WTC11 (cell line): Measurements from ENCODE around the gene DPP4. TPM values are rescaled to one million over a fixed set of nuclear protein-coding genes. Genes with fewer than 3 reads are reported as not detected.

Source experiments
- ATAC-seq: fragments of 200-7000 bp; cut with Tn5 transposase; 2 replicates; pipeline ENCODE4 v1.10.0; 2021; ENCODE audit warnings: mild to moderate bottlenecking, moderate library complexity
- CTCF ChIA-PET: fragments of 300-600 bp; sonication (Branson Sonifier 250); formaldehyde crosslinking; loops from one replicate; lab custom pipeline; 2021; ENCODE audit warnings: antibody characterized with exemption; lab: Charles Lee
- POLR2A ChIA-PET: fragments of 350-600 bp; sonication (Branson Sonifier 250); formaldehyde crosslinking; loops from one replicate; lab custom pipeline; 2021; ENCODE audit warnings: antibody characterized with exemption; lab: Charles Lee
- DNase-seq: peaks from one replicate; pipeline ENCODE4 v3.0.0; 2021; ENCODE audit warnings: low spot score
- H3K27ac Mint-ChIP-seq: 2 replicates; pipeline ENCODE4 v1.8.0; 2021; ENCODE audit warnings: mixed read lengths
- H3K27me3 Mint-ChIP-seq: 2 replicates; pipeline ENCODE4 v1.8.0; 2021; ENCODE audit warnings: low read depth, mild to moderate bottlenecking, moderate library complexity, mixed read lengths
- H3K36me3 Mint-ChIP-seq: 2 replicates; pipeline ENCODE4 v1.8.0; 2021; ENCODE audit warnings: mixed read lengths
- H3K4me1 Mint-ChIP-seq: 2 replicates; pipeline ENCODE4 v1.8.0; 2022; ENCODE audit warnings: mixed read lengths
- H3K4me3 Mint-ChIP-seq: 2 replicates; pipeline ENCODE4 v1.8.0; 2021; ENCODE audit warnings: mild to moderate bottlenecking, moderate library complexity, mixed read lengths
- H3K9me3 Mint-ChIP-seq: 2 replicates; pipeline ENCODE4 v1.8.0; 2021; ENCODE audit warnings: mixed read lengths
- ATF3 ChIP-seq: sonication (generic); formaldehyde crosslinking; conservative IDR thresholded peaks from 2 replicates; pipeline ENCODE4 v1.8.1; 2022; ENCODE audit warnings: mild to moderate bottlenecking, missing genetic modification reagents
- CBFB ChIP-seq: sonication (generic); formaldehyde crosslinking; IDR thresholded peaks from 2 replicates; pipeline ENCODE4 v1.8.1; 2022; ENCODE audit warnings: mild to moderate bottlenecking, low read depth, missing genetic modification reagents
- CREM ChIP-seq: sonication (generic); formaldehyde crosslinking; IDR thresholded peaks from 2 replicates; pipeline ENCODE4 v1.8.1; 2022; ENCODE audit warnings: mild to moderate bottlenecking, missing genetic modification reagents, moderate library complexity
- ELF4 ChIP-seq: sonication (generic); formaldehyde crosslinking; IDR thresholded peaks from 2 replicates; pipeline ENCODE4 v1.8.1; 2022; ENCODE audit warnings: low read depth, mild to moderate bottlenecking, moderate library complexity, missing genetic modification reagents
- ESRRA ChIP-seq: sonication (generic); formaldehyde crosslinking; IDR thresholded peaks from 2 replicates; pipeline ENCODE4 v1.8.1; 2022; ENCODE audit warnings: mild to moderate bottlenecking, missing genetic modification reagents, borderline replicate concordance
- FOXJ3 ChIP-seq: sonication (generic); formaldehyde crosslinking; IDR thresholded peaks from 2 replicates; pipeline ENCODE4 v1.9.0; 2021; ENCODE audit warnings: missing genetic modification reagents, mild to moderate bottlenecking, borderline replicate concordance
- GABPB1 ChIP-seq: sonication (generic); formaldehyde crosslinking; IDR thresholded peaks from 2 replicates; pipeline ENCODE4 v1.8.1; 2023; ENCODE audit warnings: mild to moderate bottlenecking, missing genetic modification reagents
- HMGXB4 ChIP-seq: sonication (generic); formaldehyde crosslinking; IDR thresholded peaks from 2 replicates; pipeline ENCODE4 v1.8.1; 2023; ENCODE audit warnings: mild to moderate bottlenecking, moderate library complexity, missing genetic modification reagents
- IRF2 ChIP-seq: sonication (generic); formaldehyde crosslinking; IDR thresholded peaks from 2 replicates; pipeline ENCODE4 v1.8.0; 2022; ENCODE audit warnings: low read depth, missing genetic modification reagents, borderline replicate concordance
- MXD4 ChIP-seq: fragments of 250-450 bp; sonication (Bioruptor Pico); IDR thresholded peaks from 2 replicates; pipeline ENCODE4 v1.8.0; 2021; ENCODE audit warnings: mild to moderate bottlenecking, moderate library complexity, borderline replicate concordance
- NR2C2 ChIP-seq: sonication (generic); formaldehyde crosslinking; IDR thresholded peaks from 2 replicates; pipeline ENCODE4 v1.8.0; 2022; ENCODE audit warnings: mild to moderate bottlenecking, missing genetic modification reagents
- PRDM15 ChIP-seq: sonication (generic); formaldehyde crosslinking; IDR thresholded peaks from 2 replicates; pipeline ENCODE4 v1.8.0; 2022; ENCODE audit warnings: missing genetic modification reagents
- TEAD4 ChIP-seq: sonication (generic); formaldehyde crosslinking; IDR thresholded peaks from 2 replicates; pipeline ENCODE4 v1.8.0; 2022; ENCODE audit warnings: mild to moderate bottlenecking, missing genetic modification reagents
- TP53 ChIP-seq: sonication (generic); formaldehyde crosslinking; IDR thresholded peaks from 2 replicates; pipeline ENCODE4 v1.8.1; 2023; ENCODE audit warnings: mild to moderate bottlenecking, missing genetic modification reagents
- USF1 ChIP-seq: sonication (generic); formaldehyde crosslinking; IDR thresholded peaks from 2 replicates; pipeline ENCODE4 v1.8.0; 2022; ENCODE audit warnings: mild to moderate bottlenecking, missing genetic modification reagents
- ZNF219 ChIP-seq: sonication (generic); formaldehyde crosslinking; IDR thresholded peaks from 2 replicates; pipeline ENCODE4 v1.8.0; 2023; ENCODE audit warnings: missing genetic modification reagents, mild to moderate bottlenecking, borderline replicate concordance
- total RNA-seq: library from RNA; stranded (reverse); gene quantifications from 3 replicates; pipeline ENCODE4 v1.2.3, GENCODE V29; 2021

DPP4 gene
- total RNA-seq, 1 experiment from 2014 or later = 3.6 TPM

- Mint-ChIP-seq H3K36me3 (peaks cover 11% of the 10 kb centered on the region), H3K4me1 (peaks cover 17% of the 10 kb centered on the region), H3K27me3 (no peaks in the 10 kb centered on the region), H3K9me3 (peaks cover 12% of the 10 kb centered on the region), H3K27ac (no peak overlapping the region), H3K4me3 (no peak overlapping the region)
- peak; percentile 24; the same call in 1 of the 2 replicates for ATAC-seq
- POLR2A ChIA-PET = no interaction called here
- TF ChIP-seq HMGXB4 (no peak), FOXJ3 (CRISPR knock-in tag) (no peak), GABPB1 (CRISPR knock-in tag) (peak; percentile 99), TP53 (CRISPR knock-in tag) (no peak)
- CTCF ChIA-PET = no interaction called here
- DNase-seq = no peak
These were observed 39.8 kb upstream of the DPP4 start for GRCh38 chr2:162113776-162114168.

GRCh38 chr2:162113088-162113775, 39.2 kb upstream of the DPP4 start:
- Mint-ChIP-seq H3K9me3 (peaks cover 12% of the 10 kb centered on the region), H3K4me1 (peaks cover 17% of the 10 kb centered on the region), H3K27me3 (no peaks in the 10 kb centered on the region), H3K4me3 (no peak overlapping the region), H3K27ac (peak overlapping the region; percentile 64; the same call in 1 of the 2 replicates), H3K36me3 (peaks cover 11% of the 10 kb centered on the region)
- POLR2A ChIA-PET = no interaction called here
- DNase-seq = no peak
- CTCF ChIA-PET = no interaction called here
- ATAC-seq = peak; percentile 51
- no peak for TF ChIP-seq CREM (CRISPR knock-in tag)
- TF ChIP-seq IRF2 (CRISPR knock-in tag) = no peak
- TF ChIP-seq CBFB = no peak
- TF ChIP-seq ELF4 (CRISPR knock-in tag) = no peak
- no peak for TF ChIP-seq ATF3 (CRISPR knock-in tag)
- no peak for TF ChIP-seq TEAD4
- no peak for TF ChIP-seq NR2C2 (CRISPR knock-in tag)

- DNase-seq (no peak), ATAC-seq (no peak)
- Mint-ChIP-seq H3K36me3 (peaks cover 11% of the 10 kb centered on the region), H3K9me3 (peaks cover 12% of the 10 kb centered on the region), H3K27ac (no peak overlapping the region), H3K4me1 (peaks cover 17% of the 10 kb centered on the region), H3K4me3 (no peak overlapping the region), H3K27me3 (no peaks in the 10 kb centered on the region)
- ChIA-PET CTCF (no interaction called here), POLR2A (no interaction called here)
- TF ChIP-seq USF1 (CRISPR knock-in tag) (no peak), GABPB1 (CRISPR knock-in tag) (peak; percentile 61), MXD4 (CRISPR knock-in tag) (no peak)
These were observed 38.2 kb upstream of the DPP4 start for GRCh38 chr2:162111958-162112850.

- TF ChIP-seq ZNF219 (CRISPR knock-in tag) = no peak
- no peak for TF ChIP-seq PRDM15 (CRISPR knock-in tag)
- TF ChIP-seq ESRRA (CRISPR knock-in tag) = no peak
- ChIA-PET CTCF (no interaction called here), POLR2A (no interaction called here)
- ATAC-seq (no peak), DNase-seq (no peak)
- H3K27ac Mint-ChIP-seq = no peak overlapping the region
- H3K27me3 Mint-ChIP-seq = no peaks in the 10 kb centered on the region
- no peaks in the 10 kb centered on the region for H3K9me3 Mint-ChIP-seq
- no peak overlapping the region for H3K4me3 Mint-ChIP-seq
- H3K4me1 Mint-ChIP-seq = peaks cover 1% of the 10 kb centered on the region; the same call in 1 of the 2 replicates
- no peaks in the 10 kb centered on the region for H3K36me3 Mint-ChIP-seq
These were observed 33.4 kb upstream of the DPP4 start for GRCh38 chr2:162107361-162107901.
